GM19193 (cell line): Measurements from ENCODE around the gene YAF2.
A peak's percentile ranks its signal among the peaks of the same experiment; 100 is the strongest.

Experiments
- POLR2A ChIP-seq: IDR thresholded peaks from 4 replicates; pipeline ENCODE4 v1.6.1; 2011; ENCODE audit not compliant: insufficient read depth, insufficient read length; ENCODE audit errors: extremely low read depth

Gene YAF2

DNA sequence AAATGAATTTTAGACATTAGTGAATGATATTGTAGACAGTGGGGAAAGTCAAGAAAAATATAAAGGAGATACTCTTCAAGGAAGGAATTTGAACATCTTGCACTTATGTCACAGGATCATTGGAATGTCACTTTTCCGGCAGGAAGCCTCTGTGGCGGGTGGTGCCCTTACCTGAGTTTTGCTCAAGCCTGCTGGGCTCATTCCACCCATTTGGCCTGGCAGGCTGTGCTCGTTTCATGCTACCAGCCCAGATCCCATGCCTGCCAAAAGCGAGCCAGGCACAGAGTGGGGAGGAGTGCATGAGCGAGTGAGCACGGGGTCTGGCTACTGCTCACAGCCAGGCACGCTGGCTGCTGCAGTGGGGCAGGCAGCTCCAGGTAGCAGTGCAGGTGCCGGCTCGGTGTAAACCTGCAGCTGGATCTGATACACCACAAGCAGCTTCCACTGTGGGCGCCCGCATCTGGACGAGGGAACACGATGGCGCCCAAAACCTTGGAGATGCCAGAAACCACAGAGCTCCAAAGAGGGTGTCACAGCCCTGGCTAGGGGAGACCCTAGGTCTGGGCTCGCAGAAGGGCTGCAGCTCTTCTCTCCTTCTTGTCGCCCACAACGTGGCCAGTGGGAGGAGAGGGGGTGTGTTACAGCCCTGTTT lies 28.7 kb upstream of the YAF2 start:
- no peak for TF ChIP-seq POLR2A

DNA sequence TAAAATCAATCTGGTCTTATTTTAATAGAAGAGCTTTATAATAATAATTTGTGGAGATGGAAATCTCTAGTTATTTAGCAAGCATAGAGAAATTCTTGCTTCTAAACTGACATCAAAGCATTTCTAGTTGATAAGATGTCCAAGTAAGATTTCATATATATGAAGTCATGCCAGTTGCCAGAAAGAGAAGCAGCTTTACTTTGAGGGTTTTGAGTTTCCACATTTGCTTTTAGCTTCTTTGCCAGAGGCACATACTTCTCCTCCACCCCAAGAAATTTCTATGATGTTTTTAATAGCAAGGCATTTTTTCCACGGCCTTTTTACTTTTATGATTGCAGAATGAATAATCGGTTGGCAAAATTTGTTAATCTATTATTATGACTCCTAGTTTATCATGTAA lies 24.2 kb upstream of the YAF2 start:
- TF ChIP-seq POLR2A = no peak

DNA sequence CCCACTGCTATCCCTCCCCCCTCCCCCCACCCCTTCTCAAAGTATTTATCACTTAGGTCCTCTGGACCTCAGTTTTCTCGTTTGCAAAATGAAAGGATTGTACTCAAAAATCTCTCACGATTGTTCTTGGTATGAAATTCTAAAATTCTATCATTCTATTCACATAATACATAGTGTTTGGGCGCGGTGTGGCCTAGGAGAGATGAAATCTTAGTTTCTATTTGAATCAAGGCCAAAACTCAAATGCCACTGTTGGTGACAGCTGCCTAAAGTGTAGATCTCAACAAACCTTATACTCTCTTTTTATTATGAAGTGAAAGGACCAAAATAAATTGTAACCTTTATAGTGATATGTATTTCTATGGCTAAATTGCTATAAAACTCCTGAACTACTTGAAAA lies 23.7 kb upstream of the YAF2 start:
- TF ChIP-seq POLR2A = no peak

DNA sequence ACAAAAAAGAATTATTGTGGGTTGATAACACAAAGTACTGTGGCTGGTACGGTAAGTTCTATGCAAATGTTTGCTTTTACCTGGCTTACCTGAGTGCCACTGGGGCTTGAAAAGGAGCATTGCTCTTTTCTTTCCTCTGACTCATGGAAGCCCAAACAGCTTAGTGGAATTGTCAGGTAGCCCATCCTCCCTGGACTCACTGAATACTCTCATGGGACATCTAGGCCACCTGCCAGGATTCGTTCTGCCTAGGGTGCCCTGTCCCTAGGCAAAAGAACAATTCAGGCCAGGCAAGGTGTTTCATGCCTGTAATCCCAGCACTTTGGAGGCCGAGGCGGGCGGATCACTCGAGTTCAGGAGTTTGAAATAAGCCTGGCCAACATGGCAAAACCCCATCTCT lies 22.5 kb upstream of the YAF2 start:
- no peak for TF ChIP-seq POLR2A

DNA sequence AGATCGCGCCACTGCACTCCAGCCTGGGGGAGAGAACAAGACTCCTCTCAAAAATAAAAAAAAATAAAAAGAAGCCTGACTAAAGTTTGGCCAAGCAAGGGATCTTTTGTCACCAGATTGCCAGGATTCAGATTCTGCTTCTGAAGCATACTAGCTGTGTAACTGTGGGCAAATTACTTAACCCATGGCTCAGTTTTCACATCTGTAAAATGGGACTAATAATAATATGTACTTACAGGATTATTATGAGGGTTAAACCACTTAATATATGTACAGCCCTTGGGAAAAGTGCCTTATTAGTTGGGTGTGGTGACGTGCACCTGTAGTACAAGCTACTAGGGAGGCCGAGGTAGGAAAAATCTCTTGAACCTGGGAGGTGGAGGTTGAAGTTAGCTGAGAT lies 21.7 kb upstream of the YAF2 start:
- TF ChIP-seq POLR2A = no peak

DNA sequence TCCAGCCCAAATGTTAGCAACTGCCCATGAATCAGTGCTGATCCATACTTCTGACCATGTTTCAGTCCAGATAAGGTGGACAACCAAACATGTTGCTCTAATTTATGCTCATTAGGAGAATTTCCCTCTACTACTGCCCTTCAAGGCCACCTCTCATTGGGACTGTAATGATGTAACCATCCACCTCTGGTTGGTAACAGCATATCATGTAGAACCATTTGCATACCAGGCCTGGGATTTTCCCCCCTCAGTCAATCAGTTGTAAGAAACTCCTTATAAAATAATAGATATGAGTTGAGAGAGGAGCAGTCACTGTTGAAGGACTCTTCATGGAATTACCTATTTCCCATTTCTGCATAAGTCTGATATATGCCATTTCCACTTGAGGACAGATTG lies 17.8 kb upstream of the YAF2 start:
- TF ChIP-seq POLR2A = no peak

DNA sequence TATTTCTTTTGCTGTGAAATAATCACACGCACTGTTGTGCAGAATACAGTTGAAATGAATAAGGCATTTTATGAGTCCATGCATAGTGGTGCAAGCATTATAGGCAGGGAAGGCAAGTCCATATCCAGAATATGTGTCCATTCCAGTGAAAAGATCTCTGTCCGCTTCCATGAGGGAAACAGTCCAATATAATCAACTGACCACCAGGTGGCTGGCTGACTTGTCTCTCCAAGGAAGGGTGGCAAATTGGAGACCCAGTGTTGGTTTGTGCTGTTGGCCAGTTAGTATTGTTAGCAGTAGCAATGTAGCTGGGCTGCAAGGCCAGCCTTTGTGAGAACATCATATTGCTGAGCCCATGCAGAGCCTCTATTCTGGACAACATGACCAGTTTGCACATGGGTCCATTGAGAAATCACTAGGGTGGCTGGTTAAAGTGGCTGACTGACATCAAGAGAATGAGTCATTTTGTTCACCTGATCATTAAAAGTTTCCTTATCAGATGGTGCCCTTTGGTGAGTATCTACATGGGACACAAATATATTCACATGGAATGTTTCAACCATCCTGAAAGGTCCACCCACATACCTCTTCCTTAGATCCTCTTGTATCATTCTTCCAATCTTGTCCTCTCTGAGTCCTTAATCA lies 17.3 kb upstream of the YAF2 start:
- TF ChIP-seq POLR2A = no peak

DNA sequence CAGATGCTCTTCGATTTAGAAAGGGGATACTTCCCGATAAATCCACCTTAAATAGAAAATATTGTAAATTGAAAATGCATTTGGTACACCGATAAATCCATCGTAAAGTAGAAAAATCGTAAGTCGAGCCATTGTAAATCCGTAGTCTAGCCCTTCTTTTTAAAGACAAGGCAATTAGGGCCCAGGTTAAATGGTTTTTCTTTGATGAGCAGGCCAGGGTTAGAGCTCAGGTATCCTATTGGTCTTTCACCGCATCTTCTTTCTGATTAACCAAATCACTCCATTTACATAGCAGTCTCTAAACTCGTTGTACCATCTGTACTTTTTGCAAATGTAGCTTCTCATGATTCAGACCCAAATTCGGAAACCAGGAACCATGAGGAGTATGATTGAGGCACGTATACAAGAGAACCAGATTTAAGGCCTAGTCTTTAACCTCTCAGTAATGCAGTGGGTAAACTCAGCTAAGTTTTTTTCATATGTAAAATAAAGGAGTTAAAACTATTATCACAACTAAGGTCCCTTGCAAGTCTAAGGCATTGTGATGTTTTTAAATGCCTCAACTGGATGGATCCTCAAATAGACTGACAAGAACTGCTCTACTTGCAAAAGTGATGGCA lies 2.2 kb upstream of the YAF2 start:
- no peak for TF ChIP-seq POLR2A

DNA sequence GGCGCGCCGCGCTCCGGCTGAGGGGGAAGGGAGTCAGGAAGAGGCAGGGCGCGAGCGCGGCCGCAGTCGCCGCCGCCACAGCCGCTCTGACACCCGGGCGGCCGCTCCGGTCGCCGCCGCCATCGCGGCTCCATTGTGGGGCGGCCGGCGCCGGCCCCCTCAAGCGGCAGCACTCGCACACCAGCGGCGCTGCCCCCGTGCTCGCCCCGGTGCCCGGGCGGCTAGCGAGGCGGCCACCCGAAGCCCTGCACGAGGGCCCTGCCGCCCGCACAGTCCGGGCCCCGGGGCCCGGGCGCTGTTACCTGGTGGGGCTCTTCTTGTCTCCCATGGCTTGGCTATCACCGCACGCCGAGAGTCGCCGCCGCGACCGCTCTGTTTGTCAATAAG lies 202 bp downstream of the YAF2 start:
- TF ChIP-seq POLR2A = no peak

DNA sequence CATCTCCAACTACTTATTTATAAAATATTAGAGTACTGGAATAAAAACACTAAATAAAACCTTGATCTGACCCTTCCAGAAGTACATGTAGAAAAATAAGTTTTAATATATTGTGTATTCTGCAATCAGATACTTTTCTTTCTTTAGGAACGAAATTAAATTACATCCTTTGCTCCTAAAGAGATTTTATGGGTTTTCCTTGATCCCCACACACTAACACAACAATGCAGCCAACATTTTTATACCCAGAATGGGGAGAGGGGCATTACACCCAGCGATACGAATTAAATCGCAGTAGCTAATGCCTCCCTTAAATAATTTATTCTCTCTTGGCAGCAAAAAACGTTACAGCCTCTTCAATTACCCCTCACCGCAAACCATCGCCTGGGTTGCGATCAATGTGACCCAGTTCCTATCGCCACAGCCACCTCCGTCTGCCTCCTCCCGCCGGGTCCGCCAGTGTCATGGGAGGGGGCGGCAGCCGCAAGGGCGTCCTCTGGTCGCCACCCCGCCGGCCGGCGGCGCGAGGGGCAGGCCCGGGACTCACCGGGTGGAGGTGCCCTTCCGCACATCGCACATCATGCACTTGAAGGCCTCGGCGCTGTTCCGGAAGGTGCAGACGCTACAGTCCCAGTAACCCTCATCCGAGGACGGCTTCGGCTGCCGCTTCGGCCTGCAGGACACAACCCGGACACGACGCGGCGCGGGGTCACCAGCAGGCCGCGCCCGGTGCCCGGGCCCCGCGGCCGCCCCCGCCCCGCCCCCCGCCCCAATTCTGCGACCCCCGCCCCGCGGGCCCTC lies 796 bp downstream of the YAF2 start:
- peak; percentile 39 for TF ChIP-seq POLR2A

DNA sequence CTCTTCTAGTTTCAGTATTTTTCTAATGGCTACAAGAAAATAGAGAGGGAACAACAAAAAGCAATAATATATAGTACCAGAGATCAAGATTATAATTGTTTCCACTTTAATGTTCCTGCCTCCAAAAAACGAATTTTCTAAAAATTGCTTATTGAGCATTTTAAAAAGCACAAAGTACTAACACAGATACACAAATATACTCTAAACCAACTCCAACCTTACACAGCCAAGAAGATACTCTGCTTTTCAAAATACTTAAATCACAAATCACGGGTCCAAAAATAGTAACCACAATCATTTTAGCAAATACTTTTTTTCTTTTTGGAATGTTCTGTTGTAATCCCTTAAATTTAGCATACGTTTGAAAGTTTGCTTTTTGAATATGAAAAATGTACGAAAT lies 2.0 kb downstream of the YAF2 start:
- TF ChIP-seq POLR2A = no peak

DNA sequence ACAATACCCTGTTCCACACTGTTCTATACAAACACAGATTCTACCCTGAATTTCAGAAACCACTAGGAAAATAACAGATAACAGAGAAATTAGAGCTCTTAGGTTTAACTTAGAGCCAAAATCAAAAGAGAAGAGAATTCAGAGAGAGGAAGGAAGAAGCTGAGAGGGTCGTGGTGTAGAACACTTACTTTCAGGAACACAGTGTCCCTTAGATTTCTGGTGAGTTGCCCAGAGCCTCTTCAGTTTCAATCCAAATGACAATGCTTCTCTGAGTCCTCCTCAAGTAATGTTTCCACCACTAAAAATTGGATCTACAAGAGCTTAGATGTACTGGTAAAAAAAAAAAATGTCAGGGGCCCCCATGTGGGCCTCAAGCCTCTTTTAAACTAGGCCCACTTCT lies 2.6 kb downstream of the YAF2 start:
- no peak for TF ChIP-seq POLR2A

DNA sequence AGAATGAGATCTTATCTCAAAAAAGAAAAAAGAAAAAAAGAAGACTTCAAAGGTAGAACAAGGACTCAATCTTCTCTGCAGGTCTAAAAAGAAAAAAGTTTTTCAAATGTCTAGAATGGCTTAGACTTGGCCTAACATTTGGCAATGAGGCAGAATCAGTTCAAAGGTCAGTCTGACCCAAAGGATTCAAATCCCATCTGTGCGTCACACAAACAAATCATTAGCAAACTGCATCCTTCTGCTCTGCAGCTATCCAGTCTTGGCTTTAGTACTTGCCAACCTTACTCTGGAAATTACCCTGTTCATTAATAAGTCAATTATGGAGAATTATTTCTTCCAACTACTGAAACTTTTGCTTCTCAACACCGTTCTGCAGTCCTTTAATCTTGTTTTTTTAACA lies 3.1 kb downstream of the YAF2 start:
- TF ChIP-seq POLR2A = no peak

DNA sequence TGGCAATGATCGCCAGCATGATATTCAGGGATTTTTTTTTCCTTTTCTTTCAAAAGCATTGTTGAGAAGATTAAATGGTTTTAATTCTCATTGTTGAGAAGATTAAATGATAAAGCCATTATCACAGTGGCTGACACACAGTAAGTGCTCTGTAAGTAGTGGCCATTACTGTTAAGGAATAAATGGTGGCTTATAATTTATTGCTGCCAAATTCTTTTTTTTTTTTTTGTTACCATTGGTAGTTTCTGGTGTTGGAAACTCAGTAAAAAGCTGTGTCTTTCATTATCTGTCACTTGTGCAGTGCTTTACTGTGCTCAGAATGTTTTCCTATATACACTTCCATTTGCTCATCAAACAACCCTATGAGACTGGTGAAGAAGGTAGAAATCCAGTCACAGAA lies 15.3 kb downstream of the YAF2 start:
- TF ChIP-seq POLR2A = no peak

DNA sequence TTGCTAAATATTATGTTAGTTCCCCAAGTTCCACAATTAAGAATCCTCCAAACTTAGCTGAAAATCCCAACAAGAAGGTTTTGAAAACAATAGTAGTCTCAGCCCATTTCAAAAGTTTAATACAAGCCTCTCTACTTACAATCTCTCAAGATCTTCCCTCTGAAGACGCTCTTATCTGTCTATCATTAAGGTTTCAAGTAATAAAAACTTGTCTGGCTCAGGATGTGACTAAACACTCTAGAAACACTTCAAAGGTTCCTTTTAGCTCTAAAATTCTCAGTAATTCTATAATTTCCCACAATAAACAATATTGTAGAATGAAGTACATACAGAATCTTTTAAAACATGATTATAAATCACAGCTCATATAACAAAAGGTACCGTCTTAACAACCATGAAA lies 16.3 kb downstream of the YAF2 start:
- TF ChIP-seq POLR2A = no peak

DNA sequence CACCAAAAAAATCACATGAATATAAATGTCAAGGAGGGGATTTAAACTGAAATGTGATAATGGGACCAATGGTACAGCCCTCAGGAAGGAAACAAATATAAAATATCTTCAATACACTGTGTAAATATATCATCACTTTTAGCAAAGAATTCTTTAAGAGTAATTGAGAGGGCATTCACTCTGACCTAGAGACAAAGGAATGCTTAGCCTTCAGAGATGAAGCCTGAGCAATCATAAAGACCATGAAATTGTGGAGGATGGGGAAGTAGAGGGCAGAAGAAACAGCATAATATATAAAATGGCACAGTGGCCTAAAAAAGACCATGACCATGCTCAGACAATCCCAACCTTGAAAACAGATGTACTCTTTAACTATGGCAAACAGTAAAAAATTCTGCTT lies 20.4 kb downstream of the YAF2 start:
- TF ChIP-seq POLR2A = no peak
